NCI-H69 (cell line): ENCODE measurements around the gene COX5B.
"Not testable (repeated sequence)": the region's sequence is repeated elsewhere in the genome, so short reads cannot be mapped to it uniquely, and the experiment has no call there.

Experiments used
- DNase-seq: peaks from one replicate; lab custom pipeline; 2025; lab: John Stamatoyannopoulos, UW

Gene COX5B

GRCh38 chr2:97645695-97646629 lies at the start of gene COX5B:
Gene COX5B, plus strand, starts transcription at chr2:97646062. Its CDS starts 25 bp downstream, at chr2:97646087.
- peak; percentile 96 for DNase-seq

GRCh38 chr2:97596180-97596579 lies 49.7 kb upstream of the COX5B start:
- DNase-seq, result not testable (repeated sequence)

DNA sequence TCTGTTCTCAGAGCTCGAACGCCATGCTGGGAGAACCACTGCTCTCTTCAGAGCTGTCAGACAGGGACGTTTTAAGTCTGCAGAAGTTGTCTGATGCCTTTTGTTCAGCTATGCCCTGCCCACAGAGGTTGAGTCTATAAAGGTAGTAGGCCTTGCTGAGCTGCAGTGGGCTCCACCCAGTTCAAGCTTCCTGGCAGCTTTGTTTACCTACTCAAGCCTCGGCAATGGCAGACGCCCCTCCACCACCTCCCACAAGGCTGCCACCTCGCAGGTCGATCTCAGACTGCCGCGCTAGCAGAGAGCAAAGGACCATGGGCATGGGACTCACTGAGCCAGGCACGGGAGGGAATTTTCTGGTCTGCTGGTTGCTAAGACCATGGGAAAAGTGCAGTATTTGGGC lies 44.3 kb upstream of the COX5B start:
- DNase-seq, result not testable (repeated sequence)

GRCh38 chr2:97605109-97605508 lies 40.8 kb upstream of the COX5B start:
- not testable (repeated sequence) for DNase-seq

DNA sequence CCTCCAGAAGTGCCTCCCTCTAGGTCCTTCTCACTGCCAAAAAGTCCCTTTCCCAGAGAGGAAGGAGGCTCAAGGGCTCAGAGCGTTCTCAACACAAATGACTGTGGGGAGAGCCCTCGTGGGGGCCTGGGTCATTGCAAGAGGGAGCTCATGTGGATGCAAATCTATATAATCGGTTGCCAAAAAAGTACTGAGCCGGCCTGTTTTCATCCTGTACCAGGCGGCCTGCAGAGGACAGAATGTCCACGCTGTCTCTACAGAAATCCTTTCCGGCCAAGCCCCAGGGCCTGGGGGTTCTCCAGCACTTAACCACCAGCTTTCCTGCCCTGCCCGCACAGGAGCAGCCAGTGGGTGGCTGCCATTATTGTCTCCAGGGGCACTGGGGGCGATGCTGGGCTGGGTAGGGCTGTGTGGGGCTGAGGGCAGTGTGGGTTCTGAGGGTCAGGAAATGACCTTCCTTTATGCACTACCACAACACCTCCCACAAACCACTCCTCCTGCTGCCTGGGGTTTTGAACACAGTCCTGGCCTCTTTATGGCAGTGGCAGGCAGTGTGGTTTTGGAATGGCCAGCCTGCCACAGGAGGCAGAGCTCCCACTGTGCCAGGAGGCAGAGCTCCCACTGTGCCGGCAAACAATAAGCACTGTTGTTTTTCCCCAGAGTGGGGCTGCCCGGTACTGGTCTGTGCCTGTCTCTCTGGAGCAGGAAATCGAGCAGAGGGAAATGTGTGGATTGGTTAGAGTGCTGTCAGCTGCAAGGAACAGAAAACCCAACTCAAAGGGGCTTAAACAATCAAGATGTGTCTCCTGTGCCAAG lies 40.1 kb upstream of the COX5B start:
- DNase-seq, result not testable (repeated sequence)

- not testable (repeated sequence) for DNase-seq
These were observed 37.1 kb upstream of the COX5B start for GRCh38 chr2:97608745-97609144.

DNA sequence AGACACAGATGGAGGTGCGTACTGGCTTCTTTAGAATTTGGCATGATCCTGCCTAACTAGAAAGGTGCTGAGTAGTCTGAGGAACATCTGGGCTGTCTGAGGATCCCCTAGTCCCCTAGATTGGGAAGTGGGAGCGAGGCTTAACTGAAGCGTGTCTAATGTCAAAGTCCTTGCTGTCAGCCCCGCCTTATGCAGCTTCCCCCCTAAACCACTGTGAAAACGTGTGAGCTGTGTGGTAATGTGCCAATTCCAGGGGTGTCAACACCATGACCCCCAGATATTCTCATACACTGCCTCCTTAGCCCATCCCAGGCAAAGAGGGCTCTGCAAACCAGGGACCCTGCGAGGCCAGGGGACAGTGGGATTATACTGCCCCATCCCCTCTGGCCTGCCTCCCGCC lies 34.0 kb upstream of the COX5B start:
- DNase-seq, result not testable (repeated sequence)

DNA sequence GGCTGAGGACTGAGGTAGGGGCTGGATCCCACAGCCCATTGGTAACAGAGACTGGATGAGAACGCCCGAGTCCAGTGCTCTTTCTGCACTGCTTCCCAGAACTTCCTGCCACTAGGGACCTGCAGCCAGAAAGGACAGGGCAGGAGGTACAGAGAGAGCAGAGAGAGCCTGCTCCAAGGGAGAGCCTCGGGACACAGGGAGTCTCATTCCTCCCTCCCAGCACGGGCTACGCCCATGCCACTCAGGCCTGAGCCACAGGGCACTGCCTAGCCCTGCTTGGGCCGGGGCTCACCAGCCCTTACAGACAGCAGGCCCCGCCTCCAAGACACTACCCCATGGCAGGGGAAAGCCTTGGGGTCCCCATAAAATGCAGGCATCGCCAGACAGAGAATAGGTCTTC lies 30.1 kb upstream of the COX5B start:
- DNase-seq, result not testable (repeated sequence)

DNA sequence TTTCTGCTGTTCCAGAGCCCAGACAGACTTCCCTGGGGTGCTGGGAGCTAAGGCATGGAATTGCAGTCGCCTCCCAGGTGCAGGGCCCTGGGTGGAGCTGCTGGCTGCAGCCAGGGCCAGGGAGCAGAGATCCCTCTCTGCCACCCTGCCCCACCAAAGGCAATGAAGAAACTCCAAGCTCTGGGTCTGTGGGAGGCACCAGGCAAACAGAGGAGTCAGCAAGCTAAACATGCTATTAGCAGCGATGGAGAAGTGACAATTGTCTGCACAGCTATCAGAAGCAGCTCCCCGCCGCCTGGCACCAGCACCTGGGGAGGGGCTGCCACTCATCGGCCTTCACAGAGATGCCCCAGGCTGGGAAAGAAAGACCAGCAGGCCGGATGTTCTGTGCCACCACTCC lies 28.0 kb upstream of the COX5B start:
- DNase-seq, result no peak

DNA sequence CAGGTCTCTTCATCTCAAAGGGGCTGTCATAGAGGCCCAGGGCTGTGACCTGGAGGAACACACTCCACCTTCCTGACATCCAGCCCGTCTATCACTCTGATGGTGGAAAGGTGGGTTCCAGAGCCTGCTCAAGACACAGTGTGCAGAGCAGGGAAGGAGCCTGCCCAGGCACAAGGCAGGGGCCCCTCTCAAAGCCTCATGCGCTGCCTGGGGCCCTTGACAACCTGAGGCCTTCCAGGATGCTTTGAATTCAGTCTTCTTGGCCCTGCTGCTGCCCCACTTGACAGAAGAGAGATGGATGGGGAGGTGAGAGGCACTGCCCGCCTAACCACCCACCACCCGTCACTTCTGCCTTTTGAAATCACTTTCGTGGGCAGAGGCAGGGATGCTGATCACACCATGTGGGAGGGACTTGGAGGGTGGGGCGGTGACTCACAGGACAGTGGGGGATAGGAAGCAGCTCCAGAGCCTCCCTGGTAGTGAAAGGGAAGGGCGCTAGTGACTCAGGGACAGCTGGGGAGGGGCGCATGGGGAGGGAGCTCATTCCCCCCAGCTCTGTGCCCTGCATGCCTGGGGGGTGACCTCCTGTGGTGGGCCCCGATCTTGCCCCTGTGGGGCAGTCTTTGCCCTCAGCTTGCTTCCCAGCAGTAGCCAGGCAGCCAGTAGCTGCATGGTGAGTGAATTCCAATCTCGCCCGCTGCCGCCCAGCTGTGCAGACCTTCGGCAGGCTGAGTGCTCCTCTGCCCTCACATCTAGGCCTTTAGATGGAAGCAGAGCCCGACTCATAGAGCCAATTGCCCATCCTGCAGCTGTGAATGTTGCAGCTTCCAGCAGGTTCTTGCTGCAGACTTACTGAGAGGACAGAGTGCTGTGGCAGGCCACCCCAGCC lies 26.7 kb upstream of the COX5B start:
- not testable (repeated sequence) for DNase-seq

- not testable (repeated sequence) for DNase-seq
These were observed 25.4 kb upstream of the COX5B start for GRCh38 chr2:97620492-97620891.

GRCh38 chr2:97622976-97623375 lies 22.9 kb upstream of the COX5B start:
- not testable (repeated sequence) for DNase-seq

- peak; percentile 8 for DNase-seq
These were observed 20.4 kb upstream of the COX5B start for GRCh38 chr2:97625354-97626048.

DNA sequence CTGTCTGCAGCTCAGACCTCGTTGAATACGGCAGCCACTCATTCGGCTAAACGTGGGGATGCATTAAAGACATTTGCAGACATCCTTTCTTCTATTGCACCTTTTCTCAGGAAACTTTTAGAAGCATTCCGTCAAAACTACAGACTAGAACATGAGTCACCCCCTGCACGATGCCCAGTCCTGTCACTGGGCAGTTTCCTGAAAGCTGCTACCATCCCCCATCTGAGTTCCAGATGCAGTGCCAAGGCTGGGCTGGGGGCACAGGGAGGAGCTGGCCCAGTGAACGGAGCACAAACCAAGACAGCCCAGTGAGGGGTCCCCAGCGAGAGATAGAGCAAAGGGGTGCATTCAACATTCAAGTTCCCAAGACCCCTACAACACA lies 19.8 kb upstream of the COX5B start:
- DNase-seq, result not testable (repeated sequence)

- no peak for DNase-seq
These were observed 1.7 kb upstream of the COX5B start for GRCh38 chr2:97644023-97644717.

DNA sequence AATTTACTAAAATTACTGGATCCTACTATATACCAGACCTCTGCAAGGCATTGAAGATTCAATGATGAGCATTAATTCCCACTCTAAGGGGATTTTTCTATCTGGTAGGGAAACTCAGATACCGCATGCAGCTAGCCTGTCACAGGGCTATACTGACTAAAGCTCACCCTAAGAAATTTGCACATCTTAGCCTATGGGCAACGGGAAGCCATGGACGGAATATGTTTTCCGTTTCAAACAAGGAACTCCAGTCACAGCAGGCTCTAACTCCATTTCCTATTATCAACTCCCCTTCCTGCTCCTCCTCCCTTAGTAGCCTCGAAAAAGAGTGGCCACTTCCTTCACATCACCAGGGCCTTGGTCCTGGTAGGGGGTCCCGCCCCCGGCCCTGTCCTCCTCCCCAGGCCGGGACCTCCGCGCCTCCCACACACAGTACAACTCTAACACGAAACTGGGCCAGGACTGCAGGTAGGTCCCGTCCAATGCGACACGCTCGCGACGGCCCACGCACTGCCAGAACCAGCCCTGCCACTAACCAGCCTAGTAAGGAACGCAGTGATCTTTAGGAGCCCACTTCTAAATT lies 659 bp upstream of the COX5B start:
- DNase-seq, result peak; percentile 54

- no peak for DNase-seq
These were observed 1.1 kb downstream of the COX5B start for GRCh38 chr2:97646977-97647376.

DNA sequence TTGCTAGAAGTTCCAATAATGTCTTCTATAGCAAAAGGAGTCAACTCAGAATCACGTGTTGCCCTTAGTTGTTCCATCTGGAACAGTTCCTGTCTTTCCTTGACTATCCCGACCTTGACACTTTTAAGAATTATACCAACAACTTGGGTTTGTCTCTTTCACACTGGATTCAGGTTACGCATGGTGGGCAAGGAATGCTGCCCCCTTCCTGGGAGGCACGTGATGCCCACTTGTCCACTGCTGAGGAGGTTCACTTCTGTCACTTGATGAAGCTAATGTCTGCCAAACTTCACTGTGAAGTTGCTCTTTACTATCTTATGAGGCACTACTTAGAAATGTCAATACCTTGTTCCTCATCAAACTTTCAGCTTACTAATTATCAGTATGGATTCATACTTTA lies 5.3 kb downstream of the COX5B start:
- DNase-seq, result no peak

- no peak for DNase-seq
These were observed 7.6 kb downstream of the COX5B start for GRCh38 chr2:97653473-97653872.

- no peak for DNase-seq
These were observed 8.0 kb downstream of the COX5B start for GRCh38 chr2:97653874-97654273.
